Activated CD8-positive, alpha-beta memory T cell treated with anti-CD3 and anti-CD28 coated beads, Interleukin-2, amount 10 ng/mL, durations not matched to agents 7 days and 5 days (primary cell): ENCODE measurements around the gene UBR2. TPM values are rescaled to one million over a fixed set of nuclear protein-coding genes. Genes with fewer than 3 reads are reported as not detected.
"Not testable (repeated sequence)": the region's sequence is repeated elsewhere in the genome, so short reads cannot be mapped to it uniquely, and the experiment has no call there.

ENCODE experiments used
- ATAC-seq: fragments of 150-1000 bp; cut with Tn5 transposase; one replicate; pipeline ENCODE4 v1.10.0; 2021; ENCODE audit warnings: moderate library complexity
- CTCF ChIA-PET: fragments of 350-600 bp; sonication (Branson Sonifier 250); formaldehyde crosslinking; loops from one replicate; lab custom pipeline; 2021; ENCODE audit warnings: antibody characterized with exemption; lab: Charles Lee
- DNase-seq: peaks from one replicate; pipeline ENCODE4 v3.0.0-alpha.2; 2020
- H3K27ac Mint-ChIP-seq: one replicate; pipeline ENCODE4 v1.8.0; 2021; ENCODE audit warnings: mild to moderate bottlenecking, mixed read lengths
- H3K27me3 Mint-ChIP-seq: one replicate; pipeline ENCODE4 v1.8.0; 2021; ENCODE audit warnings: mixed read lengths
- H3K36me3 Mint-ChIP-seq: one replicate; pipeline ENCODE4 v1.8.0; 2021; ENCODE audit warnings: mild to moderate bottlenecking, mixed read lengths
- H3K4me1 Mint-ChIP-seq: one replicate; pipeline ENCODE4 v1.8.0; 2021; ENCODE audit warnings: mixed read lengths
- H3K4me3 Mint-ChIP-seq: one replicate; pipeline ENCODE4 v1.8.0; 2021; ENCODE audit warnings: mild to moderate bottlenecking, moderate library complexity, mixed read lengths
- H3K9me3 Mint-ChIP-seq: one replicate; pipeline ENCODE4 v1.8.0; 2022; ENCODE audit warnings: low read depth, mixed read lengths
- total RNA-seq, 2 experiments: library from RNA; stranded (reverse); gene quantifications; one replicate each; pipeline ENCODE4 v1.2.3, GENCODE V29; 2021

UBR2 gene
- total RNA-seq, 2 experiments from 2014 or later = 27.5 to 32.3 TPM

DNA sequence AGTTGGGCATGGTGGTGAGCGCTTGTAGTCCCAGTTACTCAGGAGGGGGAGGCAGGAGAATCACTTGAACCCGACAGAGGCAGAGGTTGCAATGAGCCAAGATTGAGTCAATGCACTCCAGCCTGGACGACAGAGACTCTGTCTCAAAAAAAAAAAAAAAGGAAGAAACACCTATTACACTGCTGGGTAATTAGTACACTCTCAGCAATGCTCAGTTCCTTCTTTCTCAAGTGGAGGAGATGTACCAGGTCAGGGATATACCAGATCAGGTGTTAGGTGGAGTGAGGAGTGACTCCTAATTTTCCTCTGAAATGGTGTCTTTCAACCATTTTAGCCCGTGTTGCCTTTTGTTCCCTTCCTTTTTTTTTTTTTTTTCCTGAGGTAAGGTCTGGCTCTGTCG is 30.0 kb upstream of the UBR2 start:
- no peaks in the 10 kb centered on the region for H3K27me3 Mint-ChIP-seq

GRCh38 chr6:42537536-42537935 is 26.3 kb upstream of the UBR2 start:
- Mint-ChIP-seq H3K36me3 (no peaks in the 10 kb centered on the region), H3K27me3 (peaks cover 9% of the 10 kb centered on the region), H3K27ac (no peak overlapping the region), H3K4me1 (no peaks in the 10 kb centered on the region), H3K9me3 (no peaks in the 10 kb centered on the region), H3K4me3 (no peak overlapping the region)
- CTCF ChIA-PET = interaction anchor here (1.0 to 4.1 kb wide), 3 partner anchors 10 to 88 kb away, joined by 3 to 32 read pairs (median 4); no protein-coding TSS in a partner anchor
- ATAC-seq (no peak), DNase-seq (no peak)

More for the DNA sequence above, 30.0 kb upstream of the UBR2 start:
- DNase-seq = no peak
- ATAC-seq = no peak
- Mint-ChIP-seq H3K4me3 (no peak overlapping the region), H3K27ac (no peak overlapping the region), H3K4me1 (no peaks in the 10 kb centered on the region), H3K36me3 (no peaks in the 10 kb centered on the region), H3K9me3 (no peaks in the 10 kb centered on the region)
- CTCF ChIA-PET = interaction anchor here (0.6 to 5.7 kb wide), 3 partner anchors 14 to 273 kb away, joined by 3 to 48 read pairs (median 3); no protein-coding TSS in a partner anchor

GRCh38 chr6:42539135-42539534 is 24.7 kb upstream of the UBR2 start:
- CTCF ChIA-PET = interaction anchor here (4.1 kb wide), 1 partner anchor 9 kb away, joined by 32 read pairs; no protein-coding TSS in a partner anchor
- Mint-ChIP-seq H3K27me3 (peaks cover 9% of the 10 kb centered on the region), H3K4me3 (no peak overlapping the region), H3K4me1 (no peaks in the 10 kb centered on the region), H3K36me3 (no peaks in the 10 kb centered on the region), H3K9me3 (no peaks in the 10 kb centered on the region), H3K27ac (no peak overlapping the region)
- DNase-seq (no peak), ATAC-seq (no peak)

DNA sequence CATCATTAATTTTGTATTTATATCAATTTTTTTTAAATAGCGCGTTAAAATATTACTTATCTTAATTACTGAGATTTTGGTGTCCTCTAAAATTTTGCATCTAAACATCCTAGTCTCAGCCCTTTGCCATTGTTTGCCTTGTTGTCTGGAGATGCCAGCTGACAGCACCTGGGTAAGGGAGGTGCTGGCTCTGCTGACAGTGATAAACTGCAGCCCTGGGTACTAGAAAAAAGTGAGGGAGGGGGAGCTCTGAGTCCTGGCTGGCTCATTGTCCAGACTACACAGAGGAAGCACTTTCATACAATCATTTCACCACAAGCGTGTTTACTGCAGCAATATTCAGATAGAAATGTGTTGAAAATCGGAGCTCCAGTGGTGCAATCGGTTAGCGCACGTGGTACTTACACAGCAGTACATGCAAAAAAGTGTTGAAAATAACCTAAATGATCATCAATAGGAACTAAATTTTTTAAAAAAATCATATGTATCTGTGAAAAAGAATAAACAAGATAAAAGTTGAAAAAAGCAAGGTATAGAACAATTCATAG is 18.5 kb upstream of the UBR2 start:
- Mint-ChIP-seq H3K4me3 (no peak overlapping the region), H3K27me3 (peaks cover 14% of the 10 kb centered on the region), H3K4me1 (peaks cover 22% of the 10 kb centered on the region), H3K27ac (no peak overlapping the region), H3K9me3 (no peaks in the 10 kb centered on the region), H3K36me3 (no peaks in the 10 kb centered on the region)
- DNase-seq = no peak
- ATAC-seq = no peak
- CTCF ChIA-PET = interaction anchor here (1.9 to 4.3 kb wide), 2 partner anchors 11 to 92 kb away, joined by 7 to 32 read pairs; no protein-coding TSS in a partner anchor

GRCh38 chr6:42547407-42548329 is 16.2 kb upstream of the UBR2 start:
- ATAC-seq (peak; percentile 100), DNase-seq (peak; percentile 91)
- Mint-ChIP-seq H3K4me3 (peak overlapping the region; percentile 59), H3K27ac (peak overlapping the region; percentile 40), H3K27me3 (peaks cover 10% of the 10 kb centered on the region), H3K4me1 (peaks cover 22% of the 10 kb centered on the region), H3K36me3 (no peaks in the 10 kb centered on the region), H3K9me3 (no peaks in the 10 kb centered on the region)
- CTCF ChIA-PET = interaction anchor here (0.6 to 4.3 kb wide), 122 partner anchors 9 to 769 kb away, joined by 3 to 66 read pairs (median 5); partner anchors contain the start of genes PEX6, PRPH2, TRERF1 and UBR2

DNA sequence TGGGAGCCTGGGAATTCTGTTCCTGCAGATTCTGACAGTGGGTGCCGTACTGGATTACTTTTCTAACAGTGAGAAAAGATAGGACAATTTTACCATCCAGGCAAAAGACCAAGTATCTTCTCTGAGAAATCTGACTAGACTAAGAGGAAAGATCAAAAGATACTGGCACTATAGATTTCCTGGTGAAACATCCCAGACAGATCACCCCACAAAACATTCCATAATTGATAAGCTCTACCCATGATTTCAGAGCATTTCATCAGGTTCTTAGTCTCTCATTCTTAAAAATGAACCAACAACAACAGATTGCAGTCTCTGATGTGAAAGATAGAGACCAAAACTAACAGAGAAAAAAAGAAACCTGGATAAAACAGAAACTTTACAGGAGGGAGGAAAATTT is 13.6 kb upstream of the UBR2 start:
- H3K27me3 Mint-ChIP-seq = peaks cover 10% of the 10 kb centered on the region
- CTCF ChIA-PET = interaction anchor here (0.8 to 4.1 kb wide), 2 partner anchors 40 to 289 kb away, joined by 4 to 26 read pairs; no protein-coding TSS in a partner anchor
- H3K36me3 Mint-ChIP-seq = peaks cover 1% of the 10 kb centered on the region
- peaks cover 24% of the 10 kb centered on the region for H3K4me1 Mint-ChIP-seq
- H3K9me3 Mint-ChIP-seq = no peaks in the 10 kb centered on the region
- H3K27ac Mint-ChIP-seq = no peak overlapping the region
- DNase-seq = no peak
- ATAC-seq = no peak
- no peak overlapping the region for H3K4me3 Mint-ChIP-seq

DNA sequence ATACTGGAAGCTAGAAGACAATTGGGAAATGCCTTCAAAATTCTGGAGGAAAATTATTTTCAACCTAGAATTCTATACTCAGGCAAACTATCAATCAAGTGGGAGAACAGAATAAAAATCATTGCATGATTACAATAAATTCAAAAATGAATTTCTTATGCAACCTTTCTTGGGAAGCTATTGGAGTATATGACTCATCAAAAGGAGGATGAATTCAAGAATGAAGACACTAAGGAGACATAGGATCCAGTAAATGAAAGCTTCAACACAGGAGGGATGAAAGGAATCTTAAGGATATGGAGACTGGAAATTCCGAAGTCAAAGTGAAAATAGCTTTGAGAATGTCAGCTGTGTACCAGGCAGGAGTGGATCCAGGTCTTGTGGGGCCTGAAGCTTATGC is 12.6 kb upstream of the UBR2 start:
- ATAC-seq = no peak
- H3K27ac Mint-ChIP-seq = no peak overlapping the region
- H3K9me3 Mint-ChIP-seq = no peaks in the 10 kb centered on the region
- H3K4me3 Mint-ChIP-seq = no peak overlapping the region
- DNase-seq = no peak
- peaks cover 10% of the 10 kb centered on the region for H3K27me3 Mint-ChIP-seq
- peaks cover 29% of the 10 kb centered on the region for H3K4me1 Mint-ChIP-seq
- peaks cover 1% of the 10 kb centered on the region for H3K36me3 Mint-ChIP-seq
- CTCF ChIA-PET = interaction anchor here (0.7 to 1.8 kb wide), 7 partner anchors 9 to 287 kb away, joined by 3 to 6 read pairs (median 4); partner anchors contain the start of gene UBR2

DNA sequence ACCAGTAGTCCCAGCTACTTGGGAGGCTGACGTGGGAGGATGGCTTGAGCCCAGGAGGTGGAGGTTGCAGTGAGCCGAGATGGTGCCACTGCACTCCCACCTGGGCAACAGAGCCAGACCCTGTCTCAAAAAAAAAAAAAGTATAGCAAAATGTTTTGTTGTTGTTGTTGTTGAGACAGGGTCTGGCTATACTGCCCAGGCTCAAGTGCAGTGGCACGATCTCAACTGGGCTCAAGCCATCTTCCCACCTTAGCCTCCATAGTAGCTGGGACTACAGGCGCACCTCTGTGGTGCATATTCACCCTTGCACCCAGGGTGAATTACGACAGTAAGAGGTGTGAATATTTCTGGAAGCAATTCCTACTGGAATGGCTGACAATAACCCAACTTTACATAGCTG is 11.4 kb upstream of the UBR2 start:
- no peak for ATAC-seq
- no peak overlapping the region for H3K27ac Mint-ChIP-seq
- CTCF ChIA-PET = interaction anchor here (0.8 to 1.8 kb wide), 8 partner anchors 9 to 448 kb away, joined by 3 to 6 read pairs (median 4); partner anchors contain the start of gene UBR2
- H3K27me3 Mint-ChIP-seq = peaks cover 10% of the 10 kb centered on the region
- peaks cover 24% of the 10 kb centered on the region for H3K4me1 Mint-ChIP-seq
- DNase-seq = no peak
- no peaks in the 10 kb centered on the region for H3K9me3 Mint-ChIP-seq
- H3K36me3 Mint-ChIP-seq = peaks cover 1% of the 10 kb centered on the region
- H3K4me3 Mint-ChIP-seq = no peak overlapping the region

GRCh38 chr6:42555477-42556457 is 8.1 kb upstream of the UBR2 start:
- DNase-seq (peak; percentile 49), ATAC-seq (peak; percentile 82)
- peaks cover 1% of the 10 kb centered on the region for H3K36me3 Mint-ChIP-seq
- peak overlapping the region; percentile 43 for H3K27ac Mint-ChIP-seq
- H3K27me3 Mint-ChIP-seq = peaks cover 3% of the 10 kb centered on the region
- H3K9me3 Mint-ChIP-seq = no peaks in the 10 kb centered on the region
- peaks cover 7% of the 10 kb centered on the region for H3K4me1 Mint-ChIP-seq
- H3K4me3 Mint-ChIP-seq = no peak overlapping the region
- CTCF ChIA-PET = interaction anchor here (1.0 to 5.2 kb wide), 3 partner anchors 8 to 19 kb away, joined by 3 to 32 read pairs (median 5); partner anchors contain the start of gene UBR2

- CTCF ChIA-PET = interaction anchor here (1.2 to 5.2 kb wide), 2 partner anchors 10 to 20 kb away, joined by 3 to 32 read pairs; no protein-coding TSS in a partner anchor
- no peak for DNase-seq
- Mint-ChIP-seq H3K4me1 (peaks cover 7% of the 10 kb centered on the region), H3K36me3 (peaks cover 1% of the 10 kb centered on the region), H3K4me3 (no peak overlapping the region), H3K27me3 (peaks cover 3% of the 10 kb centered on the region), H3K9me3 (no peaks in the 10 kb centered on the region), H3K27ac (no peak overlapping the region)
- ATAC-seq = no peak
Measured at GRCh38 chr6:42556462-42556861, 7.4 kb upstream of the UBR2 start.

DNA sequence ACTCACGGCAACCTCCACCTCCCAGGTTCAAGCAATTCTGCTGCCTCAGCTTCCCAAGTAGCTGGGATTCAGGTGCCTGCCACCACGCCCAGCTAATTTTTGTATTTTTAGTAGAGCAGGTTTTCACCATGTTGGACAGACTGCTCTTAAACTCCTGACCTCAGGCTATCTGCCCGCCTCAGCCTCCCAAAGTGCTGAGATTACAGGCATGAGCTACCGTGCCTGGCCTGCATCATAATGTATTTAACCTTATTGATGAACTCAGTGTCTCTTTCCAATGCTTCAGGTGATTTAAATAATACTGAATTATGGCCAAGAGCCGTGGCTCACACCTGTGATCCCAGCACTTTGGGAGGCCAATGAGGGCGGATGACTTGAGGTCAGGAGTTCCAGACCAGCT is 4.6 kb upstream of the UBR2 start:
- not testable (repeated sequence) for DNase-seq, H3K36me3 Mint-ChIP-seq, H3K27me3 Mint-ChIP-seq, ATAC-seq, H3K9me3 Mint-ChIP-seq, H3K4me3 Mint-ChIP-seq, H3K27ac Mint-ChIP-seq
- CTCF ChIA-PET = interaction anchor here (0.6 to 5.2 kb wide), 2 partner anchors 13 to 689 kb away, joined by 3 to 32 read pairs; no protein-coding TSS in a partner anchor
- H3K4me1 Mint-ChIP-seq = peaks cover 14% of the 10 kb centered on the region

- Mint-ChIP-seq H3K36me3 (peaks cover 13% of the 10 kb centered on the region), H3K4me1 (peaks cover 16% of the 10 kb centered on the region), H3K27ac (no peak overlapping the region), H3K9me3 (no peaks in the 10 kb centered on the region), H3K27me3 (peaks cover 3% of the 10 kb centered on the region), H3K4me3 (no peak overlapping the region)
- CTCF ChIA-PET = interaction anchor here (1.7 to 5.5 kb wide), 2 partner anchors 10 to 14 kb away, joined by 5 to 38 read pairs; no protein-coding TSS in a partner anchor
- ATAC-seq = no peak
- no peak for DNase-seq
Measured at GRCh38 chr6:42561986-42562385, 1.8 kb upstream of the UBR2 start.
